Fibroblast of skin of right biceps (primary cell): ENCODE data around the gene NR3C2.

ENCODE experiments used
- DNase-seq: peaks from one replicate; pipeline ENCODE4 v3.0.0-alpha.2; 2013

Gene NR3C2

GRCh38 chr4:148068065-148068911, 373.9 kb downstream of the NR3C2 start:
- no peak for DNase-seq

GRCh38 chr4:148067301-148067916, 374.8 kb downstream of the NR3C2 start:
- no peak for DNase-seq

GRCh38 chr4:148065075-148065474, 377.1 kb downstream of the NR3C2 start:
- peak; percentile 70 for DNase-seq

GRCh38 chr4:148064451-148064850, 377.8 kb downstream of the NR3C2 start:
- no peak for DNase-seq

GRCh38 chr4:148062301-148062950, 379.8 kb downstream of the NR3C2 start:
- no peak for DNase-seq

GRCh38 chr4:148061795-148062194, 380.4 kb downstream of the NR3C2 start:
- no peak for DNase-seq

- DNase-seq: no peak
These were observed 381.1 kb downstream of the NR3C2 start for GRCh38 chr4:148061141-148061481.

GRCh38 chr4:148060264-148061140, 381.7 kb downstream of the NR3C2 start:
- no peak for DNase-seq

DNA sequence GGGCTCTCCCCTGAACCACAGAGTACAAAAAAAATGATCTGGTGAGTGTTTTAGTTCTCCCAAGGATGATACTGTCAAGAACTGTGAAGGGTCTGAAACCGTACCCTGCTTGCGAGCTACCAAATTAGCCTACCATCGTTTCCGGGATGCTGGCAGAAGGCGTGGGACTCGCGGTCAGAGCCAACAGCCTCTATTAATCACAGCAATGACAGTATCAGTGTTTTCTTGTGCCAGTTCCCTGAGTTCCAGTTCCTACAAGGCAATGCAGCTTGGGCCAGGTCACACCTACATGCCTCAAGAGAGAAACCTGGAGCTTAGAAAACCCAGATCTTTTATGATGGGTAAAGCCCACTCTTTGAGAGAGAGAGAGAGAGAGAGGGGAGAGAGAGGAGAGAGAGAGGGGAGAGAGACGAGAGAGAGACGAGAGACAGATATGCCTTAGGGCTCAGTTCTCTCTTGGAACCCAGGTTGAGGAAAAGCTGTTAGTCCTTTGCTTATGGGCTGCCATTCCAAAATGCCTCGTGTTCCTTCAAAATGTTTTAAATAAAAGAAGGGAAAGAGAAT, 382.5 kb downstream of the NR3C2 start:
- no peak for DNase-seq

DNA sequence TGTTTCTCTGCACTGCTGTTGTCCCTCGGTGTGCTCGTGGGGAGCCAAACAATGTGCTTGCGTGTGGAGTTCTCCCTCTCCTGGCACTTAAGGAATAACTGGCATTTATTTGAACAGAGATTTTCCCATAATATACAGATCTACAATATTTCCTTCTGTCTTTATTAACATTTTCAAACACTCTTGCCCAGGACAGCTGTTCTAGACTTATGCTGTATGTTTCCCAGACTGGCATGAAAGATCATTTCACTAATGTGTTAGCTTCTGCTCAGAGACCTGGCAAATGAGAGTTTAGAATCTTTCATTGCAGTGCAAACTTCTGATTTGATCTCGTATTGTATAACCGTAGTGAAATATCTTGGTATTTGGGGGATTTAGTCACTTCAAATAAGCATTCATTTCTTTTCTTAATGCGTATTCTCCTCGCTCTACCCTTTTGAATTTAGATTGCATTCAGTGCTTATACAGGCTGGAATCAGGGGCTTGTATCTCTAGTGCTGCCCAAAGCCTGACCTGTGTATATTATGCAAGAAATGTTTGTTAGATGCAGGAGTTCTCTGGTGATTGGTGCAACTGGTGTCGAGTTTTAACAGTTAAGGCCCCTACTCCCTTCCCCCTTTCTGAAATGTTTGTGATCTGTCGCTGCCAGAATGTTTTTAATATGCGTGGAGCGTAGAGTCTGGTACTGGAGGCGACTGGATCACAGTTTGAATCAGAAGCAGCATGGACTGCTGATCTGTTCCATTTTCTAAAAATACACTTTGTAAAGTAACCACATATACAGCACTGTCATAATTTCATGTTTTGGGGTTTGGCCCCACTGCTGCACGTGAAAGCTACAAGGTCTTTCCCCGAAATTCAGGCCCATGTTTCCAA, 384.0 kb downstream of the NR3C2 start:
- no peak for DNase-seq

DNA sequence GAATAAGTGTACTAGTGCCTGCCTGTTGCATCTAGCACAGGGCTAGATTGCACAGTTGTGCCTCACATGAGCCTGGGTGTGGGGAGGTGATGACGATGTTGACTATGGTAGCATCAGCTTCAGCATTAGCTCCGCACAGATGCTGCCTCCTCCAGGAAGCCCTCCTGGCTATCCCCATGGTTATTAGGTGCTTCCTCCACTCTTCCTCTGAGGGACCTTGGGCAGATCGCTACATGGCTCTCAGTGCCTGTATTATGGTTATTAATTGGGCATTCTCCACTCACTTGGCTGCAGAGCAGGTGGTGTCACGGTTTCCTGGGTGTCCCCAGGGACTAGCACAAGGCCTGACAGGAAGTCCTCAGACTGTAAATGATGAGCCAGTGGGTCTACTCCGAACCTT, 384.7 kb downstream of the NR3C2 start:
- no peak for DNase-seq

DNA sequence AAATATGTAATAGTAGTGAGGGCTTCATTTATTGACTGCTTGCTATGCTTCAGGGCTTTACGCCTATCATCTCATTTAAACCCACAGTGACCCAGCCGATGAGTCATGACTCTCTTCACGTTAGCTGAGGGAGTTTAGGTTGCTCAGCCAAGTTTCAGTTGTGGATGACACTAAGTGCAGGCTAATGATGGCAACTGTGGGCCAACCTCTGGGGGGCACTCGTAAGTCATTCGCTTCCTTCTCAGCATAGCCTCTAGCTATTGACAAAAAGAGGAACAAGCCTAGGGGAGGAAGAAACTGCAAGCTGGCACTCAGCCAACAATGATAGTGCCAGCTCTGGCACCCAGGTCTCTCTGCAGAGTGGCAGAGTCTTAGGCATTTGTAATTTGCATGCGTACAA, 385.3 kb downstream of the NR3C2 start:
- peak; percentile 71 for DNase-seq

GRCh38 chr4:148055844-148056243, 386.4 kb downstream of the NR3C2 start:
- no peak for DNase-seq

DNA sequence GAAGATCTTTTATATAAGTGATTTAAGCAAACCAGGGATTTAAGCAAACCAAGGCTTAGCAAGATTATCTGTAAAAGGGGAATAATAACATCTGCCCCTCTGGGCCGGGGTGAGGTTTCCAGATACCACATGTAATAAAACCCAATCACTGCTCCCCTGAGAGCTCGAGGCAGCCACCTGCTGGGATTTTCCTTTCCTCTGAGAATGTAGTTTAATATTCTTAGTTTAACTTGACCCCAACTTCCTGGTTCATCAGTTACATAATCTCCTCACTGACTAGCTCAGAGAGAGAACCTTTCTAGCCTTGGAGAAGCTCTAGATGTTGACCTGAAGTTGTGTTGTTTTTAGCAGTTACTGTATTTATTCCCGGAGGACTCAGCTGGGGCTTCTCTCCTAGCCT, 387.9 kb downstream of the NR3C2 start:
- no peak for DNase-seq

DNA sequence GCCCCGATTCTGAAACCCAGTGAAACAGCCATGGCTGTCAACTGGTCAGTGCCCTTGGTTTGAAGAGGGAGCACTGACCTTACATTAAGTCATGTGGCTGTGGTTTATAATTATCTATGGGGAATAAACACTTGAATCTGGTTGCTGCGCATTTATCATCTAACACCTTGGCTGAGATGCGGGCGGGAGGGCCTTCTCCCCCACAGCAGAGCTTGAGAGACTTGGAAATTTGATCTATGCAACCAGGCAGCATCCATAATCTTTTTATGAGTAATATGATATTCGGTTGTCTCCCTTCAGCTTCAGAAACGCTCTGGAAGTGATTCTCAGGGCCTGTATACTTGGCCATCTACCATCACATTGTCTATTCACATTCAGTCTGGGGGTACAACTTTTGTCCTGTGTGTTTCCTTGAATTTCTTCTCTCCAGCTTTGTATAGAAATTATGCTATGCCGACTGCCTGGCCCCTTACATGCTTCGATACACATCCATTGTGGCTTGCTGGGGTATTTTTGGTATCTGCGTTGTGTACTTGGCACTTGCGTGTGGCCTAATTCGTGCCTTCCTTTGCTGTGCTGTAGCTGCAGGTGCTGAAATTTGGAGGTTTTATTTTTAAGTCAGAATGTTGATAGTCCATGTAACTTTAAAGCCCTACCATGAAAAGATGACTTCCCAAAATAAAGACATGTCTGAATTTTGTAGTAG, 388.8 kb downstream of the NR3C2 start:
- DNase-seq: no peak

DNA sequence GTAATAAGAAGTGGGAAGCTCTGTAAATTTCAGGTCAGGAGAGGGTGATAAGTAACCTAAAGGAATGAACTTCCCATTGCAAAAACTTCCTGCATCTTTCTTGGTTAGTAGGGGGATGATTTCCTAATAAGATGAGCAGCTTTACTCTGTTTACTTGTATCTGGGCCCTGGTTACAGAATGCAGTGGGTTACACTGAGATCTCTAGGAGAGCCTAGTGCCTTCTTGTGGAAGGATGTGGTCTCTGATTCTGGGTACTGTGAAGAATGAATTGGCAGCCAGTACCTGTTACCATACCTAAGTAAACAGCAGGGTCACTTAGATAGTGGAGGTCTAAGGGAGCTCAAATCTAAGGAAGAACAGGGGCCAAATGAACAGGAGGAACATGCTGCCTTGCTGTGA, 389.8 kb downstream of the NR3C2 start:
- DNase-seq: no peak

DNA sequence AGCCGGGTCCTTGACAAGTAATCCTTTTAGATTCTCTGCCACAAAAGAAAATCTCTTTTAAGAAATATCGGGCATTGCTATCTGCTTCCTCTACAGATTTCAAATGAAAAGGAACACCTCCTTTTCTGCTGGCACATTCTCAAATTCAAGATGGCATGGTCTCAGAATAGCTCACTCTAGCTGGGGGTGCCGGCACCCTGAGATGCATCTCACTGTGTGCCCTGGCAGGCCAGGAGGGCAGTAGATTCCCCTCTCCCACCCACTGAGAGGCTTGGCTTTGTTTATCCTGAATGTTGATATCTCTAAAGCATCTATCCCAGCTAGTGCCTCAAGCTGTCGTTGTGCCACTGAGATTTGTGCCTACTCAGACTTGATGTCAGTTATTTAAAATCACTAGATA, 390.8 kb downstream of the NR3C2 start:
- DNase-seq: no peak

DNA sequence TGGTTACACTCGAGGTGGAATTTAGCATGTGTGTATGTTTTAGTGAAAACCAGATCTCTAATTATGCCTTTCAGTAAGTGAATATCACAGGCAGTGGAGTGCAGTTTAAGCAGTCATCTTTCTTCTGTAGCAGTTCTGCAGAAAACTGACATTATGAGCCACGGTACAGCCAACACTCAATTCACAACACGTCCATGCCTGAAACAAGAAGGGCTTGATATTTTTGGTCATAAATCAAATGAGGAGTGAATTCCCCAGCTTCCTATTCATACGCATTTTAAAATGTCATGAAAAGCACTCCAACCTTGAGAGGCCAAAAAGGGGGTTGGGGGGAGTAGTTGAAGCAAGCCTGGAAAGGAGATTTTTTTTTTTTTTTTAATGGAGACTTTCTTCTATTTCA, 393.6 kb downstream of the NR3C2 start:
- DNase-seq: no peak

DNA sequence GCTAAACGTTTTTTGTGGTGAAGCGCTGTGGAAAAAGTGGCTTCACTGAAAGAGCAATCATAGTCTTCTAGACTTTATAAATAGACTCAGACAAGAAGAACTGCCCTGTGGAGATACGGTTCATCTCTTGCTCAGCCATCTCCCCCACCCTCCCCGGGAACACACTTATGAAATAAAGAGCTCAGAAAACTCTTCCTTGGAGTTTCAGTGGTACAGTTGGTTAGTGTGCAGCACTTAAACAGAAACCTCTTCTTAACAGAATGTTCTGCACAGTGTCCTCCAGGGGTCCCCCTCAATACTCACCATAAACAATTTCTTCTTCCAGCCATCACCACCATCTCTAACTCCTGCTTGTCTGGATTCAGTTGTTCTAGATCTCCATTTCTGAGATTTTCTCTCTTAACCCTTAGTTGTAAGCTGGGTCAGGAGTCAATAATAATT, 397.3 kb downstream of the NR3C2 start:
- no peak for DNase-seq

GRCh38 chr4:148044089-148044911, 397.9 kb downstream of the NR3C2 start:
- DNase-seq: no peak
